Fibroblast of lung (primary cell): ENCODE measurements around the gene RREB1.

Experiments
- CTCF ChIP-seq, 2 donors: IDR thresholded peaks in 1 of 2; conservative IDR thresholded peaks in 1 of 2; 1 replicate in 1 of 2; 2 replicates in 1 of 2; pipeline ENCODE4 v1.5.1; 2011 to 2012; ENCODE audit warnings: low read length in 2 of 2, control low read depth in 1 of 2, inconsistent platforms in 1 of 2, low read depth in 1 of 2, mild to moderate bottlenecking in 1 of 2
- EZH2 ChIP-seq: IDR thresholded peaks from 2 replicates; pipeline ENCODE4 v1.5.1; 2012; ENCODE audit warnings: low read length, control low read depth, mild to moderate bottlenecking; ENCODE audit errors: missing control alignments

GRCh38 chr6:7111095-7111690 is 3.4 kb downstream of the RREB1 start:
- TF ChIP-seq CTCF (conservative IDR thresholded peaks at IDR 0.05 in 1 of 2, IDR thresholded peaks at IDR 0.05 in 1 of 2; ENCODE audit: low read depth in 1 of 2, low read length in 2 of 2) (no peak), EZH2 (no peak)
